BJ (cell line): ENCODE results near the gene CD93. TPM values are rescaled to one million over a fixed set of nuclear protein-coding genes. Genes with fewer than 3 reads are reported as not detected.

ENCODE experiments used
- CTCF ChIA-PET: fragments of 350-600 bp; formaldehyde crosslinking; extraction: SDS; loops from one replicate; lab custom pipeline; 2021; ENCODE audit warnings: antibody characterized with exemption, inconsistent platforms; lab: Yijun Ruan, JAX
- POLR2A ChIA-PET: fragments of 300-600 bp; sonication (Branson Sonifier 250); formaldehyde crosslinking; extraction: SDS; loops from one replicate; lab custom pipeline; 2021; ENCODE audit warnings: antibody characterized with exemption; lab: Charles Lee
- DNase-seq: peaks from one replicate; pipeline ENCODE4 v3.0.0-alpha.2; 2011; ENCODE audit warnings: low read depth
- H3K27me3 ChIP-seq: 2 replicates; pipeline ENCODE4 v1.6.0; 2011; ENCODE audit warnings: low read length; ENCODE audit not compliant: control insufficient read depth, insufficient read depth
- H3K36me3 ChIP-seq: 2 replicates; pipeline ENCODE4 v1.5.1; 2011; ENCODE audit warnings: low read length; ENCODE audit not compliant: control insufficient read depth, insufficient read depth
- H3K4me3 ChIP-seq: 2 replicates; pipeline ENCODE4 v1.5.1; 2011; ENCODE audit warnings: low read depth, mild to moderate bottlenecking, control low read depth, low read length
- CTCF ChIP-seq: IDR thresholded peaks from 2 replicates; pipeline ENCODE4 v1.5.1; 2011; ENCODE audit warnings: low read depth, mild to moderate bottlenecking, control low read depth, inconsistent platforms, low read length, moderate library complexity; ENCODE audit not compliant: insufficient read depth
- polyA plus RNA-seq: library from polyadenylated mRNA; depleted of rRNA; stranded (reverse); fragments of >200 nt; gene quantifications from 2 replicates; pipeline ENCODE4 v1.2.3, GENCODE V29; 2011

Gene CD93
- polyA plus RNA-seq, 1 experiment: not detected

- DNase-seq: no peak
- CTCF ChIA-PET: interaction anchor here (0.7 to 1.7 kb wide), 3 partner anchors 10 to 18 kb away, joined by 3 read pairs; no protein-coding TSS in a partner anchor
- H3K36me3 ChIP-seq: no peaks in the 10 kb centered on the region
- no peaks in the 10 kb centered on the region for H3K27me3 ChIP-seq
- no peak overlapping the region for H3K4me3 ChIP-seq
- POLR2A ChIA-PET: no interaction called here
- no peak for TF ChIP-seq CTCF
Measured at GRCh38 chr20:23131766-23132165, 45.6 kb upstream of the CD93 start.

- no peak overlapping the region for H3K4me3 ChIP-seq
- ChIA-PET POLR2A (no interaction called here), CTCF (interaction anchor here (0.8 to 1.7 kb wide), 2 partner anchors 20 to 107 kb away, joined by 3 read pairs; no protein-coding TSS in a partner anchor)
- no peaks in the 10 kb centered on the region for H3K27me3 ChIP-seq
- no peaks in the 10 kb centered on the region for H3K36me3 ChIP-seq
- no peak for DNase-seq
- no peak for TF ChIP-seq CTCF
Measured at GRCh38 chr20:23130622-23131140, 44.6 kb upstream of the CD93 start.

GRCh38 chr20:23129891-23130621 lies 43.9 kb upstream of the CD93 start:
- CTCF ChIA-PET: no interaction called here
- no peak for DNase-seq
- POLR2A ChIA-PET: no interaction called here
- Histone ChIP-seq H3K4me3 (no peak overlapping the region), H3K36me3 (no peaks in the 10 kb centered on the region), H3K27me3 (no peaks in the 10 kb centered on the region)
- no peak for TF ChIP-seq CTCF

- H3K4me3 ChIP-seq: no peak overlapping the region
- ChIA-PET POLR2A (no interaction called here), CTCF (no interaction called here)
- no peaks in the 10 kb centered on the region for H3K27me3 ChIP-seq
- DNase-seq: no peak
- no peaks in the 10 kb centered on the region for H3K36me3 ChIP-seq
- no peak for TF ChIP-seq CTCF
Measured at GRCh38 chr20:23129266-23129665, 43.1 kb upstream of the CD93 start.

- POLR2A ChIA-PET: no interaction called here
- Histone ChIP-seq H3K4me3 (no peak overlapping the region), H3K27me3 (no peaks in the 10 kb centered on the region), H3K36me3 (no peaks in the 10 kb centered on the region)
- CTCF ChIA-PET: no interaction called here
- no peak for DNase-seq
- no peak for TF ChIP-seq CTCF
Measured at GRCh38 chr20:23128461-23129125, 42.5 kb upstream of the CD93 start.
